OCI-LY7 (cell line): ENCODE results near the gene POC5.

Experiments
- CTCF ChIP-seq: fragments of 200-600 bp; sonication (generic); conservative IDR thresholded peaks from 2 replicates; pipeline ENCODE4 v1.5.1; 2014; ENCODE audit warnings: mild to moderate bottlenecking, antibody characterized with exemption, low read length, moderate library complexity, mixed read lengths
- EZH2phosphoT487 ChIP-seq: fragments of 200-600 bp; sonication (generic); IDR thresholded peaks from 2 replicates; pipeline ENCODE4 v1.6.1; 2018; ENCODE audit warnings: low read depth, borderline replicate concordance, mild to moderate bottlenecking, mixed run types, antibody characterized with exemption, low read length, moderate library complexity, mixed read lengths

- TF ChIP-seq CTCF (no peak), EZH2phosphoT487 (no peak)
These were observed 3.6 kb upstream of the POC5 start for GRCh38 chr5:75720882-75721281.
